GM19240 (cell line): ENCODE measurements around the gene CLIC5.

ENCODE experiments used
- DNase-seq: peaks from one replicate; pipeline ENCODE4 v3.0.0; 2011; ENCODE audit warnings: low spot score; ENCODE audit not compliant: insufficient read length

CLIC5 gene

GRCh38 chr6:45843848-45844521 is 171.7 kb downstream of the CLIC5 start:
- DNase-seq = no peak

DNA sequence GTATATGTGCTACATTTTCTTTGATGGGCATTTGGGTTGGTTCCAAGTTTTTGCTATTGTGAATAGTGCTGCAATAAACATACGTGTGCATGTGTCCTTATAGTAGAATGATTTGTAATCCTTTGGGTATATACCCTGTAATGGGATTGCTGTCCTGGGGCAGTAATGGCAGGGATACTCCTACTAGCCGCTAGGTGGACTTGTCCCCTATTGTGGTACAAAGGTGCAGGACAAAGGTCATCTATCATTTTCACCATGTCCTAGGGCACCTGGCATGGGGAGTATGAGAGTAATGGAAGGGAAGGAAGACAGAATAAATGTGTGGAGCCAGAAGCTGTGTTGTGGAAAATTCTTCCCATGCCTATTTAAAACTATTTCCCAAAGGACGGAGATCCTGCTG is 174.6 kb downstream of the CLIC5 start:
- no peak for DNase-seq

GRCh38 chr6:45838996-45839395 is 176.7 kb downstream of the CLIC5 start:
- no peak for DNase-seq

- no peak for DNase-seq
Observed at GRCh38 chr6:45838451-45838850, 177.2 kb downstream of the CLIC5 start.

DNA sequence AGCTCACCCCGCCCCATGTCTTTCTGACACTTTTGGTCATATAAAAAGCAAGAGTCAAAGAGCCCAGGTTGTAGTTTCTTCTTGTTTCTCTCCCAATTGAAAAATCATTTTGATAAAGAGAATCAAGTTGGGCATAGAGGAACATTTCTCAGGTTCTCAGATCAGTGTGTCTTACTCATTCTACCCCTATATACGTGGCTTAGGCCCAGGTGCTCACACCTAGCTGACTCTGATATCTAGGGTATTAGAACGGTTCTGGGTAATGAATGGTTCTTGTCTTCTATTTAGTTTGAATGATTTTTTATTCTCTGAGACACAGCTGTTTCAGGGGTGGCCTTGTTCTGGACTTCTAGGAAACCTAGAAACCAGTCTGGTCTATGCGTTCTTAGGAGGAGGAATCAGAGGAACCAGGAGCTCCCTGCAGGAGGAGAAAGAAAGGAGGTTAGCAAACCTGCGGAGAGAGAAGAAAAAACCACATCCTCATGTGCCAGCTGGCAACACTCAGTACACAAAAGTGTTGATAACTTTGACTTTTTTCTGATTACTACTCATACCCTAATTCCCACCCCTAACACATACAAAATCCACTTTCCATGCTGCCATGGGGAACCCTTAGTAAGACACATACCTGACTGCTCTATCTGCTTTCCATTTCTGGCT is 178.0 kb downstream of the CLIC5 start:
- no peak for DNase-seq

DNA sequence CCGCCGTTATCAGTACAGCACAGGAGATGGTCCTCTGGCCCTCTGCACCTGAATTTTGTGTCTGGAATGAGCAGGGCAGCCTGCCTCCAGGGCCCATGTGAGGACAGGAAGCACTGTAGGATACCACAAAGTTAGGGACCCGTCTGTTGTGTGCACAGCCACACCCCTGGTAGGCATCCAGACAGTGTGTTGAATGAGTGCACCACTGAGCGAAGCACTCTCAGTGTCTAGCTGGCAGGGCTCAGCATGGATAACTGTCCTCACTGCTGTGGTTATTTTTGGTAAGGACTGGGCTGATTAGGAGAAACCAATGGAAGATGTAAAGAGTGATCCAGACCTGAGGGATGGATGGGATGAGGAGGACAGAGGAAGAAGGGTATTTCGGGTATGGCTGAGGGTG is 178.7 kb downstream of the CLIC5 start:
- no peak for DNase-seq

GRCh38 chr6:45836438-45836824 is 179.2 kb downstream of the CLIC5 start:
- no peak for DNase-seq

- DNase-seq = no peak
Observed at GRCh38 chr6:45835721-45836437, 179.8 kb downstream of the CLIC5 start.

GRCh38 chr6:45832063-45832462 is 183.6 kb downstream of the CLIC5 start:
- DNase-seq = no peak
